HepG2 (cell line): ENCODE results near the gene RPE. TPM values are rescaled to one million over a fixed set of nuclear protein-coding genes. Genes with fewer than 3 reads are reported as not detected.

Experiments
- ATAC-seq: fragments of 200-7000 bp; cut with Tn5 transposase; 3 replicates; pipeline ENCODE4 v1.9.1; 2020; ENCODE audit warnings: mild to moderate bottlenecking, moderate library complexity
- BruUV-seq: library from RNA; stranded (reverse); fragments of 400-500 nt; replicated peaks from 2 replicates; lab custom pipeline; 2021; lab: Mats Ljungman, UMichigan
- CTCF ChIA-PET: fragments of 300-600 bp; formaldehyde crosslinking; extraction: SDS; loops from one replicate; lab custom pipeline; 2021; ENCODE audit warnings: low total read pairs, inconsistent platforms, low intra/inter-chr PET ratio; lab: Yijun Ruan, JAX
- POLR2A ChIA-PET: fragments of 350-600 bp; sonication (Branson Sonifier 250); formaldehyde crosslinking; loops from one replicate; lab custom pipeline; 2020; ENCODE audit warnings: antibody characterized with exemption, inconsistent platforms; lab: Yijun Ruan, JAX
- DNase-seq: peaks from one replicate; pipeline ENCODE4 v3.0.0-alpha.2; 2015; ENCODE audit warnings: low spot score
- FAIRE-seq: peaks from 3 replicates; lab custom pipeline; 2011; peaks lifted over from hg19 to GRCh38; lab: Jason Lieb, UNC
- H2AFZ ChIP-seq: one replicate; pipeline ENCODE4 v1.6.1; 2011; ENCODE audit warnings: low read length, inconsistent platforms
- H3K27ac ChIP-seq: fragments of 300-600 bp; 3 replicates; pipeline ENCODE4 v1.8.0; 2011; ENCODE audit warnings: mixed run types, mild to moderate bottlenecking, mixed read lengths, low read length, inconsistent platforms; ENCODE audit not compliant: insufficient read depth; ENCODE audit errors: extremely low read length
- H3K27me3 ChIP-seq, 2 experiments: fragments of 200-600 bp in 1 of 2; 2 replicates in 1 of 2; 3 replicates in 1 of 2; pipeline versions ENCODE4 v1.6.0 to v1.8.0; 2011; ENCODE audit warnings: low read length in 2 of 2, mild to moderate bottlenecking in 2 of 2, moderate library complexity in 2 of 2, inconsistent platforms in 1 of 2; ENCODE audit not compliant: insufficient read depth in 2 of 2, control insufficient read depth in 1 of 2
- H3K36me3 ChIP-seq, 2 experiments: fragments of 200-600 bp in 1 of 2; replicated peaks in 1 of 2; 2 replicates in 1 of 2; 3 replicates in 1 of 2; pipeline versions ENCODE4 v1.5.1 to v1.8.0; 2011; ENCODE audit warnings: low read length in 2 of 2, inconsistent platforms in 1 of 2; ENCODE audit not compliant: insufficient read depth in 2 of 2, control insufficient read depth in 1 of 2
- H3K4me1 ChIP-seq: 2 replicates; pipeline ENCODE4 v1.5.1; 2012; ENCODE audit warnings: low read length, inconsistent platforms; ENCODE audit not compliant: insufficient read depth
- H3K4me2 ChIP-seq: 2 replicates; pipeline ENCODE4 v1.6.0; 2011; ENCODE audit warnings: low read depth, low read length, inconsistent platforms
- H3K4me3 ChIP-seq, 3 experiments: fragments of 200-600 bp in 1 of 3; sonication (generic), shearing (Covaris generic) in 1 of 3; replicated peaks in 1 of 3; 2 replicates each; pipeline ENCODE4 v1.5.1; 2011 to 2016; ENCODE audit warnings: low read length in 3 of 3, inconsistent platforms in 2 of 3, low read depth in 2 of 3, mild to moderate bottlenecking in 2 of 3, control low read depth in 1 of 3, mixed read lengths in 1 of 3; ENCODE audit not compliant: insufficient read depth in 1 of 3
- H3K79me2 ChIP-seq: one replicate; pipeline ENCODE4 v1.6.1; 2011; ENCODE audit warnings: low read length, inconsistent platforms; ENCODE audit not compliant: insufficient read depth
- H3K9ac ChIP-seq: 2 replicates; pipeline ENCODE4 v1.6.0; 2011; ENCODE audit warnings: mild to moderate bottlenecking, low read depth, low read length, inconsistent platforms; ENCODE audit not compliant: insufficient read depth
- H3K9me3 ChIP-seq: 2 replicates; pipeline ENCODE4 v1.5.1; 2012; ENCODE audit warnings: mild to moderate bottlenecking, low read length
- H4K20me1 ChIP-seq: 2 replicates; pipeline ENCODE4 v1.6.0; 2011; ENCODE audit warnings: inconsistent platforms, mild to moderate bottlenecking, low read length, moderate library complexity; ENCODE audit not compliant: insufficient read depth
- CHD4 ChIP-seq: fragments of 200-600 bp; sonication (generic); IDR thresholded peaks from 2 replicates; pipeline ENCODE4 v1.7.0; 2017; ENCODE audit warnings: mild to moderate bottlenecking, low read length, borderline replicate concordance
- KLF6 ChIP-seq: IDR thresholded peaks from 2 replicates; pipeline ENCODE4 v1.8.0; 2016; ENCODE audit warnings: missing biosample characterization, missing genetic modification reagents
- NR3C1 ChIP-seq: sonication (generic); formaldehyde crosslinking; IDR thresholded peaks from 2 replicates; pipeline ENCODE4 v1.4.0; 2020; ENCODE audit warnings: missing genetic modification reagents
- SOX13 ChIP-seq, 3 experiments: fragments of 450-650 bp in 1 of 3; sonication (generic) in 1 of 3; formaldehyde crosslinking in 1 of 3; IDR thresholded peaks in 2 of 3; conservative IDR thresholded peaks in 1 of 3; 2 replicates each; pipeline versions ENCODE4 v1.5.0 to v1.6.1; 2016 to 2020; ENCODE audit warnings: antibody characterized with exemption in 1 of 3, mild to moderate bottlenecking in 1 of 3, missing compliant biosample characterization in 1 of 3, missing genetic modification reagents in 1 of 3, moderate library complexity in 1 of 3
- SRSF1 ChIP-seq: fragments of 200-400 bp; formaldehyde crosslinking; optimal IDR thresholded peaks from 2 replicates; pipeline ENCODE3; 2017; ENCODE audit warnings: mild to moderate bottlenecking, low read depth, low read length, moderate library complexity
- WGBS: methylation state at CpG from one replicate; pipeline ENCODE4 v1.1.6; 2017; ENCODE audit warnings: low lambda C conversion rate; 5-methylcytosine and 5-hydroxymethylcytosine counted together
- in situ Hi-C: cut with HindIII; loops from 2 replicates; pipeline ENCODE4 v1.10.0; 2017; ENCODE audit warnings: low pct_unique_long_range_greater_than_20kb; ENCODE audit not compliant: extremely low pct_ligation_motif_present
- intact Hi-C: fragments of 100-400 bp; cut with micrococcal nuclease; formaldehyde crosslinking; loops from one replicate; pipeline ENCODE4 v1.10.0; 2022; ENCODE audit not compliant: unreplicated experiment
- polyA plus RNA-seq, 8 experiments: library from polyadenylated mRNA; depleted of rRNA in 3 of 8; stranded (reverse) in 7 of 8; unstranded in 1 of 8; fragments of >200 nt; fragmentation: Illumina TruSeq in 4 of 8; extraction: Trizol in 4 of 8; gene quantifications; 2 replicates each; pipeline versions ENCODE4 v1.2.1 to v1.2.3, GENCODE V29; 2011 to 2016; ENCODE audit warnings: low read depth in 4 of 8, missing spikeins in 1 of 8, mixed read lengths in 1 of 8; ENCODE audit not compliant: insufficient read depth in 1 of 8
- total RNA-seq, 5 experiments: library from RNA; depleted of rRNA; stranded (reverse); fragments of >200 nt; fragmentation: Illumina TruSeq; extraction: Trizol; gene quantifications; 2 replicates each; pipeline ENCODE4 v1.2.3, GENCODE V29; 2016; ENCODE audit warnings: low read depth in 1 of 5
- TF ChIP-seq, protein P1 (sequence below): IDR thresholded peaks from 2 replicates; pipeline ENCODE4 v1.6.1; 2012; ENCODE audit warnings: low read length, improper control_type of control experiment

RPE gene
- total and polyA plus RNA-seq, 2 of the 13 experiments (the other 11 are each of a cell fraction or from before 2014, with no cell fraction given): 72.3 to 107 TPM

DNA sequence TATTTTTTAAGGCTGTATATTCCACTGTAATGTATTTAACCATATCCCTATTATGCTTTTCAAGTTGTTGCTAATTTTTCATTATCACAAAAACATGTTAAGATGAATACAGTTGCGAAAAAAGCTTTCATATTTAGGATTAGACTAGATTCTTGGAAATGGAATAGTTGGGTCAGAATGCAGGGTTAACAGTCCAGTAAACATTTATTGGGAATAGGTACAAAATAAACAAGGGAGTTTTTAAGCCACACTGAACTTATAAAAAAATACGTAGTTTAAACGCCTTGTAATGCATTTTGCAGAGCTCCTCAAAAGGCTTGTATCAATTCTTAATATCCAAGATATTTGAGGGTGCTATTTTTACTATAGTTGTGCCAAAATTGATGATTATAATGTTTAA, 35.6 kb downstream of the RPE start (continued):
- TF ChIP-seq, protein P1, sequence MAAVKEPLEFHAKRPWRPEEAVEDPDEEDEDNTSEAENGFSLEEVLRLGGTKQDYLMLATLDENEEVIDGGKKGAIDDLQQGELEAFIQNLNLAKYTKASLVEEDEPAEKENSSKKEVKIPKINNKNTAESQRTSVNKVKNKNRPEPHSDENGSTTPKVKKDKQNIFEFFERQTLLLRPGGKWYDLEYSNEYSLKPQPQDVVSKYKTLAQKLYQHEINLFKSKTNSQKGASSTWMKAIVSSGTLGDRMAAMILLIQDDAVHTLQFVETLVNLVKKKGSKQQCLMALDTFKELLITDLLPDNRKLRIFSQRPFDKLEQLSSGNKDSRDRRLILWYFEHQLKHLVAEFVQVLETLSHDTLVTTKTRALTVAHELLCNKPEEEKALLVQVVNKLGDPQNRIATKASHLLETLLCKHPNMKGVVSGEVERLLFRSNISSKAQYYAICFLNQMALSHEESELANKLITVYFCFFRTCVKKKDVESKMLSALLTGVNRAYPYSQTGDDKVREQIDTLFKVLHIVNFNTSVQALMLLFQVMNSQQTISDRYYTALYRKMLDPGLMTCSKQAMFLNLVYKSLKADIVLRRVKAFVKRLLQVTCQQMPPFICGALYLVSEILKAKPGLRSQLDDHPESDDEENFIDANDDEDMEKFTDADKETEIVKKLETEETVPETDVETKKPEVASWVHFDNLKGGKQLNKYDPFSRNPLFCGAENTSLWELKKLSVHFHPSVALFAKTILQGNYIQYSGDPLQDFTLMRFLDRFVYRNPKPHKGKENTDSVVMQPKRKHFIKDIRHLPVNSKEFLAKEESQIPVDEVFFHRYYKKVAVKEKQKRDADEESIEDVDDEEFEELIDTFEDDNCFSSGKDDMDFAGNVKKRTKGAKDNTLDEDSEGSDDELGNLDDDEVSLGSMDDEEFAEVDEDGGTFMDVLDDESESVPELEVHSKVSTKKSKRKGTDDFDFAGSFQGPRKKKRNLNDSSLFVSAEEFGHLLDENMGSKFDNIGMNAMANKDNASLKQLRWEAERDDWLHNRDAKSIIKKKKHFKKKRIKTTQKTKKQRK: no peak
- no peak for TF ChIP-seq CHD4
- TF ChIP-seq KLF6 (CRISPR knock-in tag): no peak

DNA sequence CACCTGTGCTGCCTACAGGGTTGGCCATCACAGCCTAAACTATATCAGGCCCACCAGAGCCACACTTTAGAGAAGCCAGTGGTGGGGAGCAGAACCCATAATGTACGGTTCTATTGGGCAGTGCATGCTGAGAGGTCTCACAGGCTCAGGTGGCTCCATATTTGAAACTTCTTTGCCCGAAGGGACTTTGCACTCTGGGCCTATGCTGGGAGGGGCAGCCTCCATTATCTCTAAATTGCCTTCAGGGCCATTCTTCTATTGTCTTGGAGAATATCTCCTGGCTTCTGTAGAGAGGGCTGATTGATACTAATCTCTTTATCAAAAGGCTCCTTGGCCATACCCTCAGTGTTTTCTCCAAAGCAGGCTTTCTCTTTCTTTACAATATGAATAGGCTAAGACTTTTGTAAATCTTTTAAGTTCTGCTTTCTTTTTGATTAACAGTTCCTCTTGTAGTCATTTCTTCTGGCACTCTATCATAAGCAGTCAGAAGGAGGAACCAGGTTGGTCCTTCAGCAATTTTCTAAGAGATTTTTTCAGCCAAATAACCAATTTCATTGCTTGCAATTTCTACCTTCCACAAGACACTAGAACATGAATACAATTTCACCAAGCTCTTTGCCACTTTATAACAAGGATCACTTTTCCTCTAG, 44.5 kb downstream of the RPE start:
- H3K27ac ChIP-seq: no peak overlapping the region
- ChIA-PET CTCF (no interaction called here), POLR2A (no interaction called here)
- in situ Hi-C loops (no loop called here), intact Hi-C loops (no loop called here)
- H2AFZ ChIP-seq: no peak overlapping the region
- no peak overlapping the region for H3K4me2 ChIP-seq
- FAIRE-seq (no peak), ATAC-seq (no peak; the same call in 2 of the 3 replicates), DNase-seq (no peak)
- no peaks in the 10 kb centered on the region for H3K79me2 ChIP-seq
- H3K9me3 ChIP-seq: no peaks in the 10 kb centered on the region
- H3K36me3 ChIP-seq: no peaks in the 10 kb centered on the region
- H3K4me3 ChIP-seq: no peak overlapping the region
- TF ChIP-seq SOX13 (IDR thresholded peaks at IDR 0.05): no peak
- 0 out of 4 replicates have a peak, but pooled peaks of 1 of the 2 experiments have one; percentile 22 for TF ChIP-seq SOX13 (CRISPR knock-in tag; conservative IDR thresholded peaks at IDR 0.05 in 1 of 2, IDR thresholded peaks at IDR 0.05 in 1 of 2)
- TF ChIP-seq SRSF1: no peak
- no peak for TF ChIP-seq NR3C1
- no peaks in the 10 kb centered on the region for H3K4me1 ChIP-seq
- BruUV-seq: no TSS peak
- WGBS: 94% methylated on average over 2 of the region's 2 CpGs
- no peaks in the 10 kb centered on the region for H4K20me1 ChIP-seq
- H3K27me3 ChIP-seq: no peaks in the 10 kb centered on the region
- no peak overlapping the region for H3K9ac ChIP-seq
